Embryonic facial prominence (tissue), 1 donor: ENCODE results near the gene FXN.
"Not testable (repeated sequence)": the region's sequence is repeated elsewhere in the genome, so short reads cannot be mapped to it uniquely, and the experiment has no call there.

Experiments used
- DNase-seq: peaks from one replicate; pipeline ENCODE4 v3.0.0-alpha.2; 2016; ENCODE audit errors: extremely low spot score

The FXN gene

GRCh38 chr9:69023650-69024049 is 11.9 kb upstream of the FXN start:
- no peak for DNase-seq

GRCh38 chr9:69027355-69028097 is 8.0 kb upstream of the FXN start:
- DNase-seq: no peak

GRCh38 chr9:69028754-69029153 is 6.8 kb upstream of the FXN start:
- DNase-seq: no peak

- no peak for DNase-seq
These were observed 6.0 kb upstream of the FXN start for GRCh38 chr9:69029535-69029934.

- no peak for DNase-seq
These were observed 4.5 kb upstream of the FXN start for GRCh38 chr9:69030851-69031645.

GRCh38 chr9:69034071-69034470 is 1.5 kb upstream of the FXN start:
- no peak for DNase-seq

- no peak for DNase-seq
These were observed 757 bp downstream of the FXN start for GRCh38 chr9:69036309-69036708.

GRCh38 chr9:69036799-69037198 is 1.2 kb downstream of the FXN start:
- DNase-seq: no peak

- DNase-seq: no peak
These were observed 5.1 kb downstream of the FXN start for GRCh38 chr9:69040646-69041045.

- no peak for DNase-seq
These were observed 9.0 kb downstream of the FXN start for GRCh38 chr9:69044240-69045219.

GRCh38 chr9:69045821-69046220 is 10.3 kb downstream of the FXN start:
- DNase-seq: no peak

GRCh38 chr9:69046723-69047122 is 11.2 kb downstream of the FXN start:
- no peak for DNase-seq

GRCh38 chr9:69047371-69047770 is 11.8 kb downstream of the FXN start:
- DNase-seq: no peak

- DNase-seq: no peak
These were observed 13.5 kb downstream of the FXN start for GRCh38 chr9:69049094-69049493.

GRCh38 chr9:69050936-69051335 is 15.4 kb downstream of the FXN start:
- DNase-seq: not testable (repeated sequence)

GRCh38 chr9:69054989-69055388 is 19.4 kb downstream of the FXN start:
- DNase-seq: no peak

GRCh38 chr9:69056191-69056815 is 20.8 kb downstream of the FXN start:
- no peak for DNase-seq

GRCh38 chr9:69058101-69058500 is 22.5 kb downstream of the FXN start:
- DNase-seq: no peak

GRCh38 chr9:69060766-69061165 is 25.2 kb downstream of the FXN start:
- DNase-seq: no peak

GRCh38 chr9:69062195-69062594 is 26.6 kb downstream of the FXN start:
- DNase-seq: no peak

- no peak for DNase-seq
These were observed 28.3 kb downstream of the FXN start for GRCh38 chr9:69063839-69064238.

GRCh38 chr9:69065660-69066059 is 30.1 kb downstream of the FXN start:
- no peak for DNase-seq
